Liver (tissue), 3 donors: ENCODE results near the gene RASGRF1.

ENCODE experiments used
- NR2F2 ChIP-seq: IDR thresholded peaks from 2 replicates; pipeline ENCODE4 v1.6.1; 2016; ENCODE audit warnings: antibody characterized with exemption
- TF ChIP-seq, protein P1 (sequence below): fragments of 150-350 bp; IDR thresholded peaks from 2 replicates; pipeline ENCODE4 v1.5.1; 2017; ENCODE audit warnings: improper control_type of control experiment, low read depth, low read length; ENCODE audit not compliant: missing input control
- donor health status: healthy.
- donor health status: healthy.

DNA sequence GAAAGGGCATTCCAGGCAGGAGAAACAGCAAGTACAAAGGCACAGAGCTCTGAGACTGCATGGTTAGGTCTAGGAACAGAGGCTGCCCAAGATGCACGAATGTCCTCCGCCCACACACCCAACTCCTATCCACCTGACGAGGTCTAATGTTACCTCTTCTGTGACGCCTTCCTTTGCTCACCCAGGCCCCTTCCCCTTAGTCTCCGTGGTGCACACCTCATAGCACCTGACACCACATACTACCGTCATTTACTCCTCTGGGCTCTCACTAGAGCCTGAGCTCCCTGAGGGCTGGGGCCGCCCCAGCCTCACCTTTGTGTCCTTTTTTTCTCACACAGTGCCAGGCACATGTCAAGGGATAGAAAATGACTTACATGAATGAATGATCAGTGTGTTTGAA lies 31.0 kb upstream of the RASGRF1 start:
- TF ChIP-seq, protein P1, sequence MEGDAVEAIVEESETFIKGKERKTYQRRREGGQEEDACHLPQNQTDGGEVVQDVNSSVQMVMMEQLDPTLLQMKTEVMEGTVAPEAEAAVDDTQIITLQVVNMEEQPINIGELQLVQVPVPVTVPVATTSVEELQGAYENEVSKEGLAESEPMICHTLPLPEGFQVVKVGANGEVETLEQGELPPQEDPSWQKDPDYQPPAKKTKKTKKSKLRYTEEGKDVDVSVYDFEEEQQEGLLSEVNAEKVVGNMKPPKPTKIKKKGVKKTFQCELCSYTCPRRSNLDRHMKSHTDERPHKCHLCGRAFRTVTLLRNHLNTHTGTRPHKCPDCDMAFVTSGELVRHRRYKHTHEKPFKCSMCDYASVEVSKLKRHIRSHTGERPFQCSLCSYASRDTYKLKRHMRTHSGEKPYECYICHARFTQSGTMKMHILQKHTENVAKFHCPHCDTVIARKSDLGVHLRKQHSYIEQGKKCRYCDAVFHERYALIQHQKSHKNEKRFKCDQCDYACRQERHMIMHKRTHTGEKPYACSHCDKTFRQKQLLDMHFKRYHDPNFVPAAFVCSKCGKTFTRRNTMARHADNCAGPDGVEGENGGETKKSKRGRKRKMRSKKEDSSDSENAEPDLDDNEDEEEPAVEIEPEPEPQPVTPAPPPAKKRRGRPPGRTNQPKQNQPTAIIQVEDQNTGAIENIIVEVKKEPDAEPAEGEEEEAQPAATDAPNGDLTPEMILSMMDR = no peak
- TF ChIP-seq NR2F2 = no peak
